NCI-H510A treated with DMSO at 0.1 percent for 48 hours (cell line): ENCODE measurements around the gene MORN2.

Experiments used
- DNase-seq: peaks from one replicate; lab custom pipeline; 2025; lab: John Stamatoyannopoulos, UW

Gene MORN2

DNA sequence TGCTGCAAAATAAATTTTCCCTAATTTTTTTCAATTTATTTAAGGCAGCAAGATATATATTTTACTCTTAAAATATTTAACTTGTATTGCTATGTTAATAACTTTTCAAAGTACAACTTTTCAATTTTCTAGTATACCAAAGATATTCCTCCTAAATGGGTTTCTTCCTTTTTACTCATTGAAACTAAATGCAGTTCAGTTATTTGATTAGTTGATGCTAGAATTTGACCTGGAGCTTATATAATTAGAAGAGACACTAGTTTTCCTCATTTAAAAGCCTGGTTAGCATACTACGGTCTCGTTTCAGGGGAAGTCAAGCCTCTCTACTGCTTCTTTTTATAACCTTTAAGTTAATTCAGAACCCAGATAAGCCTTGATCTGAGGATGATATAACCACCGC is 13.8 kb downstream of the MORN2 start, which contains the start of gene ARHGEF33:
Gene ARHGEF33, plus strand, starts transcription at position 301 of the 400 bp plus-strand sequence. CDS start 29,573 bp downstream, outside the sequence.
- DNase-seq: no peak

DNA sequence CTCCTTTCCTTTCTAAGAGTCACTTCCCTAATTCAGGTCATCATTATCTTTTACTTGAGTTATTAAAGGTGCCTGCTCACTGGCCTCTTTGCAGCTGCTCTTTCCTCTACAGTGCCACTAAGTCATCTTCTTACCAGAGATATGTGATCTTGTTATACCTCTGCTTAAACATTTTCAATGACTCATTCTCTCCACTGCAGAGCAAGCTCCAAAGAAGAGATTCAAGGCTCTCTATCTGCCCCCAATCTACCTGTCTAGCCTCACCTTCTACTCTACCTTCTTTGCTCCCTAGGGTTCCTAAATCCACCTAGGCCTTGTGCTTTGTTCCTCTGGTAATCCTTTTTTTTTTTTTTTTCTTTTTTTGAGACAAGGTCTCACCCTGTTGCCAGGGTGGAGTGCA is 17.0 kb downstream of the MORN2 start:
- no peak for DNase-seq

DNA sequence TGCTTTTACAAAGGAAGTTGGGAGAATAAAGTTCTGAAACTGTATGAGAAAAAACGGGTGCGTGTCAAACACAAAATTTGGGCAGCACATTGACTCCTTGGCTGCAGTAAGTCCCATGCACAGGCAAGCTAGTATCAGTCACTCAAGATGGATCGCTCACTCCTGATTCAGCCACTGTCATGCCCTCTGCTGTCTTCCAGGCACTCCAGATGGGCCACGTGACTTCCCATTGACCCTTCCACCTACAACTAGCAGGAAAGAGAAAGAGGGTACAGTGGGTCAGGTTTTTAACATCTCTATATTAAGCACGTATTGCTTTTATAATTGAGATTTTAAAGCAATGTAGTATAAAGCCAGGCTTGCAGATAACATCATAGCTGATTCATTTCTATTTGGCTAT is 22.5 kb downstream of the MORN2 start:
- DNase-seq: no peak

DNA sequence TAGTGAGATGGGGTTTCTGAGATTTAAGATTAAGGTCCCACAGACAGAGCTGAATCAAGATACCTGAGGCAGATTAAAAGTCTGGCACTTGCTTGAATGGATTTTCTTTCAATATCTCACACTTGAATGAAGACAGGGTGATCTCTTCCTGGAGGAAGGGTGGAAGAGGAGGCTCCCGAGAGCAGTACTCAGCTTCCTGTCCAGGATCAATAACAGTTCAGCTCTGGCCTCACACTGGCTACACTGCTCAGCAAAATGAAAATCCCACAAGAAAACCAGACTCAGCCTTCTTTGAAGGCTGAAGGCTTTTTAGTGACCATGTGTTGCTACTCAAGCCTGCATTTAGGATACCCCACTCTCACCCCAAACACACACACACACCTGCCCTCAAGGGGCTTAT is 24.9 kb downstream of the MORN2 start:
- DNase-seq: no peak

DNA sequence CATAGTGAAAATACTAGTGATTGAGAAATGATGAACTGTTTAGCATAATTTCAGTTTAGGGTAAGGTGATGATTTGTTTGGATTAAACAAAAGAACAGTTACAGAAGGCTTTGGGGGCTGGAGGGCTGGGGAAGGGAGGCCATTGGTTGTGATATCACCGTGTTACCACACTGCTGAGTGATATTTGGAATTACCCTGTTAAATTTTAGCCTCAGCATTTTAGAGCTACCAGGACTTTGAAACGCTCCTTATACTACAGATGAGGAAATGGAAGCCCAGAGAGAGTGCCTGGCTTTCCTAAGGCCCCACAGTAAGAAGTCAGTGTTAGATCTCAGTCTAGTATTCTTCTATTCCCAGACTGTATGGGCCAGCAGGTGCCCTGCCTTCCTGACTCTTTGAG is 29.5 kb downstream of the MORN2 start:
- no peak for DNase-seq

GRCh38 chr2:38907242-38907641 is 31.5 kb downstream of the MORN2 start:
- DNase-seq: no peak

DNA sequence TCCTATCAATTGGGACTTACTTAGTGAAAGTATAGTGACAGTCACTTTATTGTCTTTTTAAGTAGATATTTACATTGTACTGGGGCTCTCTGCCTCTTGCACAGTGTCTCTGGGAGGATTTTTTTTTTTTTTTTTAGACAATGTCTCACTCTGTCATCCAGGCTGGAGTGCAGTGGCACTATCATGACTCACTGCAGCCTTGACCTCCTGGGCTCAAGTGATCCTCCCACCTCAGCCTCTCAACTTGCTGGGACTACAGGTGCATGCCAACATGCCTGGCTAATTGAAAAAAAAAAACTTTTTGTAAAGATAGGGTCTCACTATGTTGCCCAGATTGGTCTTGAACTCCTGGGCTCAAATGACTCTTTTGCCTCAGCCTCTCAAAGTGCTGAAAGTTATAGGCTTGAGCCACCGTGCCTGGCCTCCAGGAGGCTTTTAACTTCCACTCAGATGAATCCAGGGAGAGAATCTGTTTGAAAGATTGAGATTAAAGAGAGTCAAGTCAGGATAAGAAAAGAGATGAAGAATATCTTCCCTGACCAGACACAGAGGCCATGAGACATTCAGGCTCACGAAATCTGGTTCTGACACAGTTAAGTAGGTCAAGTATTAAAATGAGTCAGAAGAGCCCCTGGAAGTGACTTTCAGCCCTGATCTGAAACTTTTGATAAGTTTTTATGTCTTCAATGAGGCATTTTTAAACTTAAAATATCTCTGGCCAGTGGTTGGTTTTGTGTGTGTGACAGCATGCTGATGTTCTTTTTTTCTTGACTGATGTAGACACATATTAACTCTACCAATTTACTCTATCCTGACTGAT is 32.2 kb downstream of the MORN2 start:
- DNase-seq: no peak

DNA sequence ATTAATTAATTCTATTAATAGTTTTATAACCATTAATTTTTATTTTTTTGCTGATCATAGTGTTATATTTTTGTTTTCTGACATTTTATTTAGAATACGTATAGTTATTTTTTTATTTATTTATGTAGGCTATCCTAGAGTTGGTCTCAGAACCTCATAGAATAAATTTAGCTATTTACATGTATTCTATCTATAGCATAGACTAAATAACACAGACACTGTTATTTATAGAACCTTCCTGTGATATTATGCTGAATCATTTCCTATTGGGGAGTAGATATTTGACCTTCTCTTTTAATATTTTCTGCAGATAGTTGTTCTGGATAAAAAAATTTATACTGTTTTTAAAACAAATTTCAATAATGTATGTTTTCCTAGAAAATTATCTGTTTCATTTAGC is 34.1 kb downstream of the MORN2 start:
- DNase-seq: no peak

- no peak for DNase-seq
Measured at GRCh38 chr2:38911191-38911590, 35.4 kb downstream of the MORN2 start.

DNA sequence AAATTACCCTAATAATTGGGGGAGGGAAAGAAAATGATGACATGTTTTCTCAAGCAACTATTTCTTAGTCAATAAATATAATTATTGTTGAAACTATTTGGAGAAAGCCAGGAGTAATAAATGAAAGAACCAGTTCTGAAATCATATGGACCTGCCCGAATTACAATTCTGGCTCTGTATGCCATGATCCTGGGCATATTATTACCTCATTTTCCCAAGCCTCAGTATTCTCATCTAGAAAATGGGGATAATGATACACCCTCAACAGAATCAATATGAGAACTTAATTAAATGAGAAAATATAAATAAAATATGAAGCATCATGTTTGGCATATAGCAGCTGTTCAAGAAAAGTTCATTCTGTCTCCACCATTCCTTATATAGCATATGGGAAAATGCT is 36.8 kb downstream of the MORN2 start:
- DNase-seq: no peak

- DNase-seq: no peak
Measured at GRCh38 chr2:38922389-38922788, 46.6 kb downstream of the MORN2 start.

DNA sequence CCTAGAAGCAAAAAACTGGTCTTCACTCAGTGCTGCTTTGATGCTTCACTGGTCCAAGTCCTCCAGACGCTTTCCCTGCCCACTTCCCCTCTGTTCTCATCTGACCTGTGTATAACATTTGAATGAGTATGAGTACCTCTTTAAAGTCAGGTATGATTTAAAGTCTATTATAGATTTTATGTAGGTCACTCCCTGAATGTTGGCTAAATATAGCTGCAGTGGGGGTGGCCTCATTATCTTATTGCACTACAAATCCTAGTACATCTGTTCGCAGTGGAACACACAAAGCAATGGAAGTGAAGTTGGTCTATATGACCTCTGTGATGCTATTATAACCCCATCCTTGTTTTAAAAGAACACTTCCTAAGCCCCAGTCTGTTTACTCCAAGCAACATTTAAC is 47.1 kb downstream of the MORN2 start:
- DNase-seq: no peak

- no peak for DNase-seq
Measured at GRCh38 chr2:38925982-38926381, 50.2 kb downstream of the MORN2 start.

GRCh38 chr2:38930600-38930999 is 54.8 kb downstream of the MORN2 start:
- no peak for DNase-seq
